Stimulated activated effector memory CD8-positive, alpha-beta T cell treated with anti-CD3 and anti-CD28 coated beads, Interleukin-12 subunit alpha, Interleukin-12 subunit beta, amount 100 ng/mL, for 72 hours (primary cell): Measurements from ENCODE around the gene ARFRP1.
A peak's percentile ranks its signal among the peaks of the same experiment; 100 is the strongest.
"Not testable (repeated sequence)": the region's sequence is repeated elsewhere in the genome, so short reads cannot be mapped to it uniquely, and the experiment has no call there.

ENCODE experiments used
- ATAC-seq: fragments of 150-1000 bp; cut with Tn5 transposase; 2 replicates; pipeline ENCODE4 v1.10.0; 2021
- DNase-seq, 2 donors: peaks; one replicate each; pipeline ENCODE4 v3.0.0; 2021 to 2022; ENCODE audit warnings: low spot score in 2 of 2
- H3K27ac Mint-ChIP-seq: one replicate; pipeline ENCODE4 v1.8.0; 2022; ENCODE audit warnings: mild to moderate bottlenecking, mixed read lengths
- H3K36me3 Mint-ChIP-seq: one replicate; pipeline ENCODE4 v1.8.0; 2022; ENCODE audit warnings: mild to moderate bottlenecking, mixed read lengths
- H3K4me1 Mint-ChIP-seq: one replicate; pipeline ENCODE4 v1.8.0; 2022; ENCODE audit warnings: mixed read lengths
- H3K4me3 Mint-ChIP-seq: one replicate; pipeline ENCODE4 v1.8.0; 2022; ENCODE audit warnings: mild to moderate bottlenecking, mixed read lengths
- H3K9me3 Mint-ChIP-seq: one replicate; pipeline ENCODE4 v1.8.0; 2022; ENCODE audit warnings: mixed read lengths

The ARFRP1 gene

GRCh38 chr20:63738687-63739129 is 30.9 kb upstream of the ARFRP1 start:
- peak overlapping the region; percentile 76 for H3K4me3 Mint-ChIP-seq
- peaks cover 26% of the 10 kb centered on the region for H3K4me1 Mint-ChIP-seq
- DNase-seq (no peak), ATAC-seq (no peak)
- H3K9me3 Mint-ChIP-seq, result no peaks in the 10 kb centered on the region
- H3K27ac Mint-ChIP-seq, result peak overlapping the region; percentile 26
- peaks cover 26% of the 10 kb centered on the region for H3K36me3 Mint-ChIP-seq

- H3K4me3 Mint-ChIP-seq, result peak overlapping the region; percentile 76
- ATAC-seq, result peak; percentile 3
Measured at GRCh38 chr20:63737945-63738686, 30.3 kb upstream of the ARFRP1 start.

GRCh38 chr20:63737695-63737944 is 29.8 kb upstream of the ARFRP1 start:
- Mint-ChIP-seq H3K4me3 (peak overlapping the region; percentile 76), H3K27ac (no peak overlapping the region), H3K36me3 (peaks cover 23% of the 10 kb centered on the region), H3K4me1 (peaks cover 31% of the 10 kb centered on the region), H3K9me3 (no peaks in the 10 kb centered on the region)
- ATAC-seq (no peak), DNase-seq (no peak)

More at GRCh38 chr20:63737945-63738686, 30.3 kb upstream of the ARFRP1 start:
- H3K27ac Mint-ChIP-seq, result peak overlapping the region; percentile 26
- H3K9me3 Mint-ChIP-seq, result no peaks in the 10 kb centered on the region
- peaks cover 24% of the 10 kb centered on the region for H3K36me3 Mint-ChIP-seq
- H3K4me1 Mint-ChIP-seq, result peaks cover 31% of the 10 kb centered on the region
- no peak for DNase-seq

- H3K9me3 Mint-ChIP-seq, result no peaks in the 10 kb centered on the region
- ATAC-seq, result peak; percentile 29
- H3K4me3 Mint-ChIP-seq, result peak overlapping the region; percentile 76
- H3K4me1 Mint-ChIP-seq, result peaks cover 31% of the 10 kb centered on the region
- peak overlapping the region; percentile 91 for H3K27ac Mint-ChIP-seq
- peak; percentile 33 to 79 for DNase-seq
- peaks cover 23% of the 10 kb centered on the region for H3K36me3 Mint-ChIP-seq
Measured at GRCh38 chr20:63736893-63737694, 29.3 kb upstream of the ARFRP1 start.

GRCh38 chr20:63735859-63736718 is 28.3 kb upstream of the ARFRP1 start, which contains the start of gene LIME1:
LIME1 (plus strand) TSS chr20:63736664; CDS start chr20:63737550, 886 bp downstream.
- no peaks in the 10 kb centered on the region for H3K9me3 Mint-ChIP-seq
- ATAC-seq (peak; percentile 63), DNase-seq (peak; percentile 47 to 77)
- peaks cover 17% of the 10 kb centered on the region for H3K36me3 Mint-ChIP-seq
- H3K4me1 Mint-ChIP-seq, result peaks cover 31% of the 10 kb centered on the region
- peak within 1 kb of the TSS; percentile 76 for H3K4me3 Mint-ChIP-seq
- H3K27ac Mint-ChIP-seq, result peak within 1 kb of the TSS; percentile 91

DNA sequence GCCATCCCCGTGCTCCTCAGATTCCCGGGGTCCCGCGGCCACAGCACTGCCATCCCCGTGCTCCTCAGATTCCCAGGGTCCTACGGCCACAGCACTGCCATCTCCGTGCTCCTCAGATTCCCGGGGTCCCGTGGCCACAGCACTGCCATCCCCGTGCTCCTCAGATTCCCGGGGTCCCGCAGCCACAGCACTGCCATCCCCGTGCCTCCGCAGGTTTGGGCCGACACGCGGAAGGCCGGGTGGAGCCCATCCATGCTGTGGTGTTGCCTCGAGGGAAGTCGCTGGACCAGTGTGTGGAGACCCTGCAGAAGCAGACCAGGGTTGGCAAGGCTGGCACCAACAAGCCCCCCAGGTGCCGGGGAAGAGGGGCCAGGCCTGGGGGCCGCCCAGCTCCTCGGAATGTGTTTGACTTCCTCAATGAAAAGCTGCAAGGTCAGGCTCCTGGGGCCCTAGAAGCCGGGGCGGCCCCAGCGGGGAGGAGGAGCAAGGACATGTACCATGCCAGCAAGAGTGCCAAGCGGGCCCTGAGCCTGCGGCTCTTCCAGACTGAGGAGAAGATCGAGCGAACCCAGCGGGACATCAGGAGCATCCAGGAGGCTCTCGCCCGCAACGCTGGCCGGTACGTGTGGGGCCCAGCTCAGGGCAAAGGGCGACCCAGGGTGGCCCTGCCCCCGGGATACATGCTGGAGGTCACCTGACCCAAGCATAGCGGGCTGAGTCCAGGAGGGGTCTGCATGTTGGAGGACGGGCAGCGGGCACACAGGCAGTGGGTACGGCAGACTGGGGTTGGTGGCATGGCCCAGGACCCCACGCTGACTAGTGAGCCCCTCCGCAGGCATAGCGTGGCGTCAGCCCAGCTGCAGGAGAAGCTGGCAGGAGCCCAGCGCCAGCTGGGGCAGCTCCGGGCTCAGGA is 27.4 kb upstream of the ARFRP1 start:
- no peak for DNase-seq
- Mint-ChIP-seq H3K4me3 (peak overlapping the region; percentile 76), H3K9me3 (no peaks in the 10 kb centered on the region), H3K27ac (peak overlapping the region; percentile 91), H3K36me3 (peaks cover 17% of the 10 kb centered on the region), H3K4me1 (peaks cover 31% of the 10 kb centered on the region)
- ATAC-seq, result no peak

DNA sequence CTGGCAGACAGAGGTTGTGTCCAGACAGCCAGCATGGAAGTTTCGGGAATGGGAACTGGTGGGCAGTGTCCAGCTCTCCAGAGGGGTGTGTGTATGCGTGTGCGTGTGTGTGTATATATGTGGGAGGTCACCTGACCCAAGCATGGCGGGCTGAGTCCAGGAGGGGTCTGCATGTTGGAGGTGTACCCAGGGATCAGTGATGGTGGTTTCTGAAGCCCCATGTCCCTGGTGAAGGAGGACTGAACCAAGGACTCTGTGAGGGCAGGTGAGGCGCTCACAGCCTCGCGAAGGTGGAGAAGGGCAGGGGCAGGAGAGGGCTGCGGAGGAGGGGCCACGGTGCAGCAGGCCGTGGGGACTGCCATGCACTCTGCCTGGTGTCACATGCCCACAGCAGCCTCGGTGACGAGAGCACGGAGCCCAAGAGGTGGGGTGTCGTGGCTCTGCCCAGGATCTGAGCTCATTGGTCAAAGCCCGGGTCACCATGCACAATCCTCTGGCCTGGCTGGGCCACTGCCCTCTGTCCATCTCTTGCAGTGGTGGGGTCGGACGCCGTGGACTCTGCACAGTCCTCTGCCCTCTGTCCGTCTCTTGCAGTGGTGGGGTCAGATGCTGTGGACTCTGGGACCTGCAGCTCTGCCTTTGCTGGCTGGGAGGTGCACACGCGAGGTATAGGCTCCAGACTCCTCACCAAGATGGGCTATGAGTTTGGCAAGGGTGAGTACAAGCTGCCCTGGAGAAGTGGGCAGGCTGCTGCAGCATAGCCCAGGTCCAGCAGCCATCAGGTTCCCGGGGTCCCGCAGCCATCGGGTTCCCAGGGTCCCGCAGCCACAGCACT is 26.6 kb upstream of the ARFRP1 start:
- peaks cover 21% of the 10 kb centered on the region for H3K36me3 Mint-ChIP-seq

DNA sequence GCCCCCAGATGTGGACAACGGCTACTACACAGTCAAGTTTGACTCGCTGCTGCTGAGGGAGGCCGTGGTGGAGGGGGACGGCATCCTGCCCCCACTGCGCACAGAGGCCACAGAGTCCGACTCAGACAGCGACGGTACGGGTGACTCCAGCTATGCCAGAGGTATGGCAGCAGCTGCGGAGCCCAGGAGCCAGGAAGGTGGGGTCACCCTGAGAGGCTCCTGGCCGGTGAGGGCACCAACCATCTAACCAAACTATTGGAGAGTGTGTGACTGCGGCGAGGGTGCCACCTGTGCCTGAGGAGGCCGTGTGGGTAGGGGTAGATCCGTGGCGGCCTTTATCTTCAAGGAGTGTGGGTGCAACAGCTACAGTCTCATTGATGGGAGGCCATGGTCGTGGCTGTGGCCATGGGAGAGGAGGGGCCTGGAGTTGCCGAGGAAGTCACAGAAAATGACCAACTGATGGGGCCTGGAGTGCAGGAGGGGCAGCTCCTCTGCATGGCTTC is 25.9 kb upstream of the ARFRP1 start:
- no peak overlapping the region for H3K4me3 Mint-ChIP-seq
- DNase-seq, result no peak
- peaks cover 31% of the 10 kb centered on the region for H3K4me1 Mint-ChIP-seq
- no peak overlapping the region for H3K27ac Mint-ChIP-seq
- no peaks in the 10 kb centered on the region for H3K9me3 Mint-ChIP-seq
- peaks cover 25% of the 10 kb centered on the region for H3K36me3 Mint-ChIP-seq
- ATAC-seq, result no peak

More for the DNA sequence above, 26.6 kb upstream of the ARFRP1 start:
- Mint-ChIP-seq H3K4me1 (peaks cover 31% of the 10 kb centered on the region), H3K9me3 (no peaks in the 10 kb centered on the region), H3K4me3 (no peak overlapping the region), H3K27ac (no peak overlapping the region)
- DNase-seq (no peak), ATAC-seq (no peak)

DNA sequence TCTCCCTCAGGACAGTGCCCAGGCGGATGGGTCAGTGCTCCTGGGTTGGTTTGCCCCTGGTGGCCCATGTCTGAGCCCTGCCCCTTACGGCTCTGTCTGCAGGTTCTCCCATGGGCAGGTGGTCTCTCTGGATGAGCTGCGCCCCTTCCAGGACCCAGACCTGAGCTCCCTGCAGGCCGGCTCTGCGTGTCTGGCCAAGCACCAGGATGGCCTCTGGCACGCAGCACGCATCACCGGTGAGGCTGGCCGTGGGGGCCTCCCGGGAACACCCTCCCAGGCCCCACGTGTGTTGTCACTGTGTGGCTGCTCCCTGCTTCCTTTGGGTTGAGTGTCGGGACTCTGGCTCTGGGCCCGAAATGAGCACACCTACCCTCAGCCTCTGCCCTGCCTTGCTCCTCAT is 25.3 kb upstream of the ARFRP1 start:
- Mint-ChIP-seq H3K36me3 (peaks cover 30% of the 10 kb centered on the region), H3K4me1 (peaks cover 31% of the 10 kb centered on the region), H3K4me3 (no peak overlapping the region), H3K9me3 (no peaks in the 10 kb centered on the region), H3K27ac (no peak overlapping the region)
- DNase-seq, result no peak
- ATAC-seq, result no peak

- Mint-ChIP-seq H3K4me1 (peaks cover 31% of the 10 kb centered on the region), H3K4me3 (no peak overlapping the region), H3K9me3 (no peaks in the 10 kb centered on the region), H3K27ac (no peak overlapping the region), H3K36me3 (peaks cover 32% of the 10 kb centered on the region)
- ATAC-seq, result no peak
- no peak for DNase-seq
Measured at GRCh38 chr20:63732118-63733095, 24.6 kb upstream of the ARFRP1 start.

DNA sequence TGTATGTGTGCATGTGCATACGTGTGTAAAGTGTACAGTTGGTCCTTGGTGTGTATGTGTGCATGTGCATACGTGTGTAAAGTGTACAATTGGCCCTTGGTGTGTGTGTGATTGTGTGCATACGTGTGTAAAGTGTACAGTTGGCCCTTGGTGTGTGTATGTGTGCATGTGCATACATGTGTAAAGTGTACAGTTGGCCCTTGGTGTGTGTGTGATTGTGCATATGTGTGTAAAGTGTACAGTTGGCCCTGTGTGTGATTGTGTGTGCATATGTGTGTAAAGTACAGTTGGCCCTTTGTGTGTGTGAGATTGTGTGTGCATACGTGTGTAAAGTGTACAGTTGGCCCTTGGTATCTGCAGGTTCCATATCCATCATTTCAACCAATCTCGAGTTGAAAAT is 23.6 kb upstream of the ARFRP1 start:
- H3K4me3 Mint-ChIP-seq, result no peak overlapping the region
- no peak for ATAC-seq
- peaks cover 38% of the 10 kb centered on the region for H3K36me3 Mint-ChIP-seq
- H3K9me3 Mint-ChIP-seq, result no peaks in the 10 kb centered on the region
- no peak for DNase-seq
- H3K27ac Mint-ChIP-seq, result no peak overlapping the region
- peaks cover 23% of the 10 kb centered on the region for H3K4me1 Mint-ChIP-seq

GRCh38 chr20:63730189-63730733 is 22.5 kb upstream of the ARFRP1 start:
- Mint-ChIP-seq H3K4me1 (peaks cover 11% of the 10 kb centered on the region), H3K36me3 (peaks cover 43% of the 10 kb centered on the region)
- H3K9me3 Mint-ChIP-seq, H3K4me3 Mint-ChIP-seq, H3K27ac Mint-ChIP-seq, DNase-seq, ATAC-seq: not testable (repeated sequence)
